Keratinocyte (primary cell): ENCODE measurements around the gene TTI1. TPM values are rescaled to one million over a fixed set of nuclear protein-coding genes. Genes with fewer than 3 reads are reported as not detected.

Experiments used
- DNase-seq: peaks from one replicate; pipeline ENCODE4 v3.0.0-alpha.2; 2011; ENCODE audit warnings: low read depth, missing footprints, low spot score
- FAIRE-seq: peaks from 2 replicates; lab custom pipeline; 2011; peaks lifted over from hg19 to GRCh38; lab: Jason Lieb, UNC
- H2AFZ ChIP-seq: 2 replicates; pipeline ENCODE4 v1.6.0; 2012; ENCODE audit warnings: low read length, control low read depth, inconsistent platforms; ENCODE audit not compliant: control insufficient read depth
- H3K27ac ChIP-seq: 2 replicates; pipeline ENCODE4 v1.5.1; 2011; ENCODE audit warnings: low read length; ENCODE audit not compliant: control insufficient read depth, insufficient read depth
- H3K27me3 ChIP-seq: 3 replicates; pipeline ENCODE4 v1.6.0; 2011; ENCODE audit warnings: low read length; ENCODE audit not compliant: control insufficient read depth, insufficient read depth; ENCODE audit errors: extremely low read depth
- H3K36me3 ChIP-seq, 2 experiments: 2 replicates in 1 of 2; 3 replicates in 1 of 2; pipeline ENCODE4 v1.5.1; 2011; ENCODE audit warnings: low read length in 2 of 2, mild to moderate bottlenecking in 1 of 2; ENCODE audit not compliant: control insufficient read depth in 2 of 2, insufficient read depth in 2 of 2; ENCODE audit errors: extremely low read depth in 1 of 2
- H3K4me1 ChIP-seq: 3 replicates; pipeline ENCODE4 v1.5.1; 2011; ENCODE audit warnings: low read length; ENCODE audit not compliant: control insufficient read depth, insufficient read depth; ENCODE audit errors: extremely low read depth
- H3K4me2 ChIP-seq: 3 replicates; pipeline ENCODE4 v1.6.0; 2011; ENCODE audit warnings: low read depth, low read length; ENCODE audit not compliant: control insufficient read depth, insufficient read depth; ENCODE audit errors: extremely low read depth
- H3K4me3 ChIP-seq, 3 experiments: fragments of 200-600 bp in 1 of 3; sonication (generic) in 1 of 3; 2 replicates in 2 of 3; 3 replicates in 1 of 3; pipeline ENCODE4 v1.5.1; 2011 to 2016; ENCODE audit warnings: low read length in 3 of 3, mild to moderate bottlenecking in 3 of 3, control low read depth in 2 of 3, inconsistent platforms in 1 of 3, low read depth in 1 of 3, mixed read lengths in 1 of 3, mixed run types in 1 of 3, moderate library complexity in 1 of 3; ENCODE audit not compliant: control insufficient read depth in 2 of 3, insufficient read depth in 2 of 3; ENCODE audit errors: extremely low read depth in 1 of 3
- H3K79me2 ChIP-seq: 2 replicates; pipeline ENCODE4 v1.6.0; 2012; ENCODE audit warnings: low read length; ENCODE audit not compliant: control insufficient read depth, insufficient read depth
- H3K9ac ChIP-seq: 3 replicates; pipeline ENCODE4 v1.6.0; 2011; ENCODE audit warnings: low read length; ENCODE audit not compliant: control insufficient read depth, insufficient read depth; ENCODE audit errors: extremely low read depth
- H3K9me1 ChIP-seq: 3 replicates; pipeline ENCODE4 v1.6.0; 2011; ENCODE audit warnings: low read length; ENCODE audit not compliant: control insufficient read depth, insufficient read depth; ENCODE audit errors: extremely low read depth
- H3K9me3 ChIP-seq: 2 replicates; pipeline ENCODE4 v1.5.1; 2012; ENCODE audit warnings: low read depth, low read length; ENCODE audit not compliant: control insufficient read depth
- H4K20me1 ChIP-seq: 3 replicates; pipeline ENCODE4 v1.6.0; 2011; ENCODE audit warnings: low read length; ENCODE audit not compliant: control insufficient read depth, insufficient read depth; ENCODE audit errors: extremely low read depth
- CTCF ChIP-seq, 3 experiments: IDR thresholded peaks in 1 of 3; conservative IDR thresholded peaks in 1 of 3; optimal IDR thresholded peaks in 1 of 3; 2 replicates in 2 of 3; 3 replicates in 1 of 3; pipeline versions ENCODE3 to v1.5.1; 2011; ENCODE audit warnings: low read length in 3 of 3, mild to moderate bottlenecking in 3 of 3, moderate library complexity in 2 of 3, control low read depth in 1 of 3, inconsistent platforms in 1 of 3; ENCODE audit not compliant: insufficient read depth in 2 of 3; ENCODE audit errors: extremely low read depth in 1 of 3
- EZH2 ChIP-seq: IDR thresholded peaks from one replicate; pipeline ENCODE4 v1.6.1; 2012; ENCODE audit warnings: inconsistent platforms, mild to moderate bottlenecking, low read length, moderate library complexity
- dilution Hi-C: fragments of 300-500 bp; cut with MboI; formaldehyde crosslinking; loops from one replicate; pipeline ENCODE4 v1.7.0; 2020; ENCODE audit warnings: low sequenced_read_pairs; ENCODE audit not compliant: extremely low pct_ligation_motif_present
- polyA plus RNA-seq, 5 experiments: library from polyadenylated mRNA; depleted of rRNA in 3 of 5; stranded (reverse) in 3 of 5; stranded (forward) in 1 of 5; unstranded in 1 of 5; fragments of >200 nt; gene quantifications; 1 replicate in 1 of 5; 2 replicates in 3 of 5; 3 replicates in 1 of 5; pipeline versions ENCODE4 v1.2.1 to v1.2.3, GENCODE V29; 2011 to 2012; ENCODE audit warnings: missing spikeins in 2 of 5, low read depth in 1 of 5, low replicate concordance in 1 of 5

The TTI1 gene
- polyA plus RNA-seq, 1 donor (not counting 4 experiments of a cell fraction or from before 2014, with no cell fraction given) = 13.5 TPM

- no peak for DNase-seq
- no peak for TF ChIP-seq CTCF (optimal IDR thresholded peaks at IDR 0.05 in 1 of 3, IDR thresholded peaks at IDR 0.05 in 1 of 3, conservative IDR thresholded peaks at IDR 0.05 in 1 of 3; ENCODE audit: extremely low read depth in 1 of 3, insufficient read depth in 2 of 3, low read length in 3 of 3)
- TF ChIP-seq EZH2 = no peak
- H3K36me3 ChIP-seq = peaks cover 27 to 36% of the 10 kb centered on the region in 2 experiments
- no peaks in the 10 kb centered on the region for H4K20me1 ChIP-seq
- no peaks in the 10 kb centered on the region for H3K9me1 ChIP-seq
- H3K9ac ChIP-seq = no peak overlapping the region
- no peak overlapping the region for H2AFZ ChIP-seq
- H3K4me3 ChIP-seq = no peak overlapping the region
- no peaks in the 10 kb centered on the region for H3K4me1 ChIP-seq
- H3K4me2 ChIP-seq = no peak overlapping the region
- peaks cover 6% of the 10 kb centered on the region for H3K79me2 ChIP-seq
- dilution Hi-C loops = no loop called here
- FAIRE-seq = no peak
- H3K27ac ChIP-seq = no peak overlapping the region
- H3K27me3 ChIP-seq = no peaks in the 10 kb centered on the region
- no peaks in the 10 kb centered on the region for H3K9me3 ChIP-seq
These were observed 27.9 kb upstream of the TTI1 start for GRCh38 chr20:38061109-38061508.

GRCh38 chr20:38060536-38060935, 27.3 kb upstream of the TTI1 start:
- Histone ChIP-seq H3K4me1 (no peaks in the 10 kb centered on the region), H3K4me2 (no peak overlapping the region), H3K9me1 (no peaks in the 10 kb centered on the region), H4K20me1 (no peaks in the 10 kb centered on the region), H3K79me2 (peaks cover 9% of the 10 kb centered on the region), H3K36me3 (peaks cover 24 to 33% of the 10 kb centered on the region in 2 experiments), H3K4me3 (no peak overlapping the region), H3K27ac (no peak overlapping the region), H3K27me3 (no peaks in the 10 kb centered on the region), H2AFZ (no peak overlapping the region), H3K9me3 (no peaks in the 10 kb centered on the region), H3K9ac (no peak overlapping the region)
- dilution Hi-C loops = no loop called here
- FAIRE-seq (no peak), DNase-seq (no peak)
- TF ChIP-seq CTCF (optimal IDR thresholded peaks at IDR 0.05 in 1 of 3, IDR thresholded peaks at IDR 0.05 in 1 of 3, conservative IDR thresholded peaks at IDR 0.05 in 1 of 3; ENCODE audit: extremely low read depth in 1 of 3, insufficient read depth in 2 of 3, low read length in 3 of 3) = no peak
- no peak for TF ChIP-seq EZH2
